H9 (cell line): Measurements from ENCODE around the gene COPS4. TPM values are rescaled to one million over a fixed set of nuclear protein-coding genes. Genes with fewer than 3 reads are reported as not detected.

Experiments used
- DNase-seq: peaks from one replicate; pipeline ENCODE4 v3.0.0-alpha.2; 2017
- H2AFZ ChIP-seq: one replicate; pipeline ENCODE4 v1.6.1; 2013; ENCODE audit warnings: mild to moderate bottlenecking, low read length, control low read depth, moderate library complexity
- H2AK5ac ChIP-seq: 2 replicates; pipeline ENCODE4 v1.6.1; 2013; ENCODE audit warnings: low read length, control low read depth, mixed read lengths; ENCODE audit not compliant: insufficient read length
- H2BK120ac ChIP-seq: one replicate; pipeline ENCODE4 v1.6.1; 2013; ENCODE audit warnings: low read depth, mild to moderate bottlenecking, low read length, control low read depth, inconsistent platforms; ENCODE audit not compliant: poor library complexity, severe bottlenecking
- H2BK12ac ChIP-seq: 2 replicates; pipeline ENCODE4 v1.6.1; 2013; ENCODE audit warnings: low read length, control low read depth, mixed read lengths, low read depth; ENCODE audit not compliant: insufficient read length
- H2BK15ac ChIP-seq: 2 replicates; pipeline ENCODE4 v1.6.1; 2013; ENCODE audit warnings: low read depth, low read length, control low read depth
- H2BK20ac ChIP-seq: one replicate; pipeline ENCODE4 v1.6.1; 2013; ENCODE audit warnings: low read depth, mild to moderate bottlenecking, low read length, control low read depth, inconsistent platforms; ENCODE audit not compliant: poor library complexity, severe bottlenecking
- H2BK5ac ChIP-seq: 2 replicates; pipeline ENCODE4 v1.6.1; 2013; ENCODE audit warnings: low read length, control low read depth, mixed read lengths; ENCODE audit not compliant: insufficient read length
- H3K14ac ChIP-seq: 2 replicates; pipeline ENCODE4 v1.6.1; 2013; ENCODE audit warnings: low read length, control low read depth; ENCODE audit not compliant: insufficient read depth
- H3K18ac ChIP-seq: 2 replicates; pipeline ENCODE4 v1.6.1; 2013; ENCODE audit warnings: low read depth, mild to moderate bottlenecking, mixed read lengths, low read length, control low read depth; ENCODE audit not compliant: insufficient read length
- H3K23ac ChIP-seq: 2 replicates; pipeline ENCODE4 v1.6.1; 2013; ENCODE audit warnings: low read length, control low read depth, mixed read lengths, low read depth; ENCODE audit not compliant: insufficient read length
- H3K23me2 ChIP-seq: 2 replicates; pipeline ENCODE4 v1.6.1; 2013; ENCODE audit warnings: low read depth, mild to moderate bottlenecking, mixed read lengths, low read length, control low read depth; ENCODE audit not compliant: insufficient read length, poor library complexity, severe bottlenecking
- H3K27ac ChIP-seq: 2 replicates; pipeline ENCODE4 v1.5.1; 2013; ENCODE audit warnings: low read length, control low read depth, mixed read lengths, low read depth; ENCODE audit not compliant: insufficient read length
- H3K27me3 ChIP-seq: 2 replicates; pipeline ENCODE4 v1.6.1; 2013; ENCODE audit warnings: low read length, control low read depth, inconsistent platforms; ENCODE audit not compliant: insufficient read depth
- H3K4ac ChIP-seq: 2 replicates; pipeline ENCODE4 v1.6.1; 2013; ENCODE audit warnings: low read depth, mild to moderate bottlenecking, control low read depth, inconsistent platforms, low read length, moderate library complexity
- H3K4me1 ChIP-seq: 2 replicates; pipeline ENCODE4 v1.6.1; 2013; ENCODE audit warnings: low read length, control low read depth, inconsistent platforms; ENCODE audit not compliant: insufficient read depth
- H3K4me2 ChIP-seq: 2 replicates; pipeline ENCODE4 v1.6.1; 2013; ENCODE audit warnings: low read length, control low read depth, mixed read lengths; ENCODE audit not compliant: insufficient read length, insufficient read depth
- H3K56ac ChIP-seq: 2 replicates; pipeline ENCODE4 v1.6.1; 2013; ENCODE audit warnings: low read depth, mild to moderate bottlenecking, mixed read lengths, low read length, control low read depth; ENCODE audit not compliant: insufficient read length
- H3K79me1 ChIP-seq: 2 replicates; pipeline ENCODE4 v1.6.1; 2013; ENCODE audit warnings: low read depth, mild to moderate bottlenecking, moderate library complexity, low read length, control low read depth, inconsistent platforms; ENCODE audit not compliant: insufficient read depth, poor library complexity, severe bottlenecking
- H3K79me2 ChIP-seq: 2 replicates; pipeline ENCODE4 v1.6.1; 2013; ENCODE audit warnings: low read length, control low read depth, inconsistent platforms; ENCODE audit not compliant: insufficient read depth
- H3K9ac ChIP-seq: 2 replicates; pipeline ENCODE4 v1.6.1; 2013; ENCODE audit warnings: low read length, control low read depth, mixed read lengths; ENCODE audit not compliant: insufficient read length; ENCODE audit errors: extremely low read depth
- H3K9me3 ChIP-seq: one replicate; pipeline ENCODE4 v1.6.1; 2013; ENCODE audit warnings: low read depth, low read length, inconsistent platforms; ENCODE audit not compliant: control insufficient read depth
- H3T11ph ChIP-seq: one replicate; pipeline ENCODE4 v1.6.1; 2013; ENCODE audit warnings: mild to moderate bottlenecking, low read length, control low read depth, inconsistent platforms
- H4K20me1 ChIP-seq: one replicate; pipeline ENCODE4 v1.6.1; 2013; ENCODE audit not compliant: control insufficient read depth, insufficient read length, insufficient read depth
- H4K5ac ChIP-seq: 2 replicates; pipeline ENCODE4 v1.6.1; 2013; ENCODE audit warnings: low read depth, mild to moderate bottlenecking, mixed read lengths, low read length, control low read depth; ENCODE audit not compliant: insufficient read length
- H4K8ac ChIP-seq: replicated peaks from 2 replicates; pipeline ENCODE4 v1.6.1; 2013; ENCODE audit warnings: low read length, control low read depth, mixed read lengths, low read depth; ENCODE audit not compliant: insufficient read length
- H4K91ac ChIP-seq: 2 replicates; pipeline ENCODE4 v1.6.1; 2013; ENCODE audit warnings: low read depth, mild to moderate bottlenecking, moderate library complexity, mixed read lengths, low read length, control low read depth; ENCODE audit not compliant: insufficient read length
- H3K27ac Mint-ChIP-seq, 3 experiments: 2 replicates in 2 of 3; 3 replicates in 1 of 3; pipeline ENCODE4 v1.8.0; 2020 to 2021; ENCODE audit warnings: mixed read lengths in 3 of 3, mild to moderate bottlenecking in 1 of 3, moderate library complexity in 1 of 3
- H3K27me3 Mint-ChIP-seq: 2 replicates; pipeline ENCODE4 v1.8.0; 2021; ENCODE audit warnings: low read depth, mild to moderate bottlenecking, moderate library complexity, mixed read lengths
- H3K36me3 Mint-ChIP-seq, 3 experiments: 2 replicates in 2 of 3; 3 replicates in 1 of 3; pipeline ENCODE4 v1.8.0; 2020 to 2021; ENCODE audit warnings: low read depth in 3 of 3, mixed read lengths in 3 of 3; ENCODE audit not compliant: insufficient read depth in 1 of 3
- H3K4me1 Mint-ChIP-seq, 2 experiments: 2 replicates each; pipeline ENCODE4 v1.8.0; 2020; ENCODE audit warnings: mixed read lengths in 2 of 2
- H3K4me3 Mint-ChIP-seq, 2 experiments: 2 replicates in 1 of 2; 3 replicates in 1 of 2; pipeline ENCODE4 v1.8.0; 2020 to 2021; ENCODE audit warnings: mild to moderate bottlenecking in 2 of 2, mixed read lengths in 2 of 2, moderate library complexity in 1 of 2
- H3K9me3 Mint-ChIP-seq, 2 experiments: 2 replicates in 1 of 2; 3 replicates in 1 of 2; pipeline ENCODE4 v1.8.0; 2020; ENCODE audit warnings: mild to moderate bottlenecking in 2 of 2, mixed read lengths in 2 of 2, moderate library complexity in 1 of 2
- CTCF ChIP-seq: fragments of 200-600 bp; sonication (generic); conservative IDR thresholded peaks from 3 replicates; pipeline ENCODE4 v1.8.0; 2021; ENCODE audit warnings: antibody characterized with exemption, mild to moderate bottlenecking
- WGBS: extraction: QIAGEN DNeasy Blood & Tissue Kit; methylation state at CpG from one replicate; pipeline ENCODE4 v1.1.7; 2013; ENCODE audit warnings: missing lambda C conversion rate, low lambda C conversion rate, mixed read lengths; ENCODE audit not compliant: insufficient read length; ENCODE audit errors: extremely low coverage; 5-methylcytosine and 5-hydroxymethylcytosine counted together
- total RNA-seq: library from RNA; stranded (reverse); gene quantifications from 2 replicates; pipeline ENCODE4 v1.2.1, GENCODE V29; 2021

The COPS4 gene
- total RNA-seq, 1 experiment from 2014 or later = 39.9 TPM

- H3K9me3 Mint-ChIP-seq = no peaks in the 10 kb centered on the region; a peak in 1 of 5 replicates
- Histone ChIP-seq H3K4me1 (no peaks in the 10 kb centered on the region), H3K18ac (no peak overlapping the region), H2AK5ac (no peak overlapping the region), H3K79me2 (no peaks in the 10 kb centered on the region), H3K56ac (no peak overlapping the region), H3T11ph (no peak overlapping the region), H3K27me3 (no peaks in the 10 kb centered on the region), H4K5ac (no peak overlapping the region), H3K9me3 (no peaks in the 10 kb centered on the region), H3K23ac (no peak overlapping the region), H2AFZ (no peak overlapping the region), H2BK5ac (no peak overlapping the region), H2BK15ac (no peak overlapping the region), H3K79me1 (no peaks in the 10 kb centered on the region), H3K23me2 (no peaks in the 10 kb centered on the region), H2BK120ac (no peak overlapping the region), H2BK12ac (no peak overlapping the region), H4K8ac (no peak overlapping the region), H3K14ac (no peak overlapping the region), H2BK20ac (no peak overlapping the region), H3K4ac (no peak overlapping the region), H3K4me2 (no peak overlapping the region), H4K91ac (no peak overlapping the region), H3K27ac (no peak overlapping the region), H3K9ac (no peak overlapping the region), H4K20me1 (no peaks in the 10 kb centered on the region)
- no CpG with 5 or more reads among the region's 4 CpGs for WGBS
- no peaks in the 10 kb centered on the region for H3K4me1 Mint-ChIP-seq
- peaks cover 5 to 20% (median 18%) of the 10 kb centered on the region in 3 experiments; a peak in 6 of 7 replicates for H3K36me3 Mint-ChIP-seq
- no peak overlapping the region for H3K4me3 Mint-ChIP-seq
- DNase-seq = no peak
- TF ChIP-seq CTCF = no peak
- no peaks in the 10 kb centered on the region for H3K27me3 Mint-ChIP-seq
- no peak overlapping the region for H3K27ac Mint-ChIP-seq
Observed at GRCh38 chr4:83075311-83076095, 40.5 kb downstream of the COPS4 start.
